Neural cell (in vitro differentiated cells): ENCODE data around the gene KLKB1. TPM values are rescaled to one million over a fixed set of nuclear protein-coding genes. Genes with fewer than 3 reads are reported as not detected.

Source experiments
- H2AFZ ChIP-seq: fragments of 200-600, 300-800 bp; sonication (generic), shearing (Covaris generic); 2 replicates; pipeline ENCODE4 v1.6.0; 2014; ENCODE audit warnings: low read depth, mild to moderate bottlenecking, antibody characterized with exemption, low read length, moderate library complexity
- H3F3A ChIP-seq: fragments of 200-600 bp; shearing (Covaris generic); 2 replicates; pipeline ENCODE4 v1.6.1; 2016; ENCODE audit warnings: mild to moderate bottlenecking, moderate library complexity, mixed read lengths, antibody characterized with exemption, low read length; ENCODE audit not compliant: insufficient read depth, poor library complexity, severe bottlenecking
- H3K27ac ChIP-seq: fragments of 200-600, 300-800 bp; sonication (generic), shearing (Covaris generic); 2 replicates; pipeline ENCODE4 v1.5.1; 2014; ENCODE audit warnings: mild to moderate bottlenecking, low read length, moderate library complexity
- H3K27me3 ChIP-seq: fragments of 300-800, 200-600 bp; sonication (generic), shearing (Covaris generic); 2 replicates; pipeline ENCODE4 v1.6.0; 2014; ENCODE audit warnings: mild to moderate bottlenecking, low read depth, low read length, moderate library complexity; ENCODE audit not compliant: insufficient read depth
- H3K36me3 ChIP-seq: fragments of 300-800, 200-600 bp; sonication (generic), shearing (Covaris generic); 2 replicates; pipeline ENCODE4 v1.5.1; 2014; ENCODE audit warnings: mild to moderate bottlenecking, antibody characterized with exemption, low read length, moderate library complexity; ENCODE audit not compliant: insufficient read depth
- H3K4me2 ChIP-seq: fragments of 300-800, 200-600 bp; sonication (generic), shearing (Covaris generic); 2 replicates; pipeline ENCODE4 v1.6.0; 2014; ENCODE audit warnings: mild to moderate bottlenecking, low read length
- H3K4me3 ChIP-seq: fragments of 300-800, 200-600 bp; sonication (generic), shearing (Covaris generic); 2 replicates; pipeline ENCODE4 v1.5.1; 2014; ENCODE audit warnings: mild to moderate bottlenecking, low read length, moderate library complexity
- H3K79me2 ChIP-seq: fragments of 200-600 bp; shearing (Covaris generic); replicated peaks from 2 replicates; pipeline ENCODE4 v1.6.0; 2014; ENCODE audit warnings: mild to moderate bottlenecking, low read length, moderate library complexity; ENCODE audit not compliant: insufficient read depth
- H3K9ac ChIP-seq: fragments of 300-800, 200-600 bp; sonication (generic), shearing (Covaris generic); 2 replicates; pipeline ENCODE4 v1.6.1; 2016; ENCODE audit warnings: mild to moderate bottlenecking, low read length, mixed read lengths
- H3K9me2 ChIP-seq: fragments of 200-600 bp; shearing (Covaris generic); 2 replicates; pipeline ENCODE4 v1.6.1; 2016; ENCODE audit warnings: mild to moderate bottlenecking, low read length, mixed read lengths; ENCODE audit not compliant: insufficient read depth
- H3K9me3 ChIP-seq: fragments of 200-600, 300-800 bp; sonication (generic), shearing (Covaris generic); 2 replicates; pipeline ENCODE4 v1.6.1; 2016; ENCODE audit warnings: mild to moderate bottlenecking, mixed run types, low read length, moderate library complexity, mixed read lengths
- H4K20me1 ChIP-seq: fragments of 200-600 bp; shearing (Covaris generic); 2 replicates; pipeline ENCODE4 v1.6.1; 2016; ENCODE audit warnings: mild to moderate bottlenecking, mixed run types; ENCODE audit not compliant: insufficient read depth
- CTCF ChIP-seq: fragments of 450-650 bp; IDR thresholded peaks from 2 replicates; pipeline ENCODE4 v1.5.1; 2014; ENCODE audit warnings: antibody characterized with exemption, mild to moderate bottlenecking, moderate library complexity; ENCODE audit not compliant: poor library complexity, severe bottlenecking
- EP300 ChIP-seq: fragments of 450-650 bp; conservative IDR thresholded peaks from 2 replicates; pipeline ENCODE4 v1.6.1; 2014; ENCODE audit warnings: antibody characterized with exemption, mild to moderate bottlenecking, moderate library complexity; ENCODE audit not compliant: poor library complexity, severe bottlenecking
- EZH2 ChIP-seq: fragments of 200-600, 300-800 bp; shearing (Covaris generic), sonication (generic); IDR thresholded peaks from 2 replicates; pipeline ENCODE4 v1.6.1; 2014; ENCODE audit warnings: antibody characterized with exemption, low read length, borderline replicate concordance, mild to moderate bottlenecking; ENCODE audit not compliant: insufficient read depth, poor library complexity, severe bottlenecking
- MXI1 ChIP-seq: fragments of 450-650 bp; conservative IDR thresholded peaks from 2 replicates; pipeline ENCODE4 v1.6.1; 2014; ENCODE audit warnings: antibody characterized with exemption, mild to moderate bottlenecking; ENCODE audit not compliant: poor library complexity, severe bottlenecking
- POLR2AphosphoS5 ChIP-seq: IDR thresholded peaks from 2 replicates; pipeline ENCODE4 v1.6.1; 2012
- RAD21 ChIP-seq: fragments of 450-650 bp; conservative IDR thresholded peaks from 2 replicates; pipeline ENCODE4 v1.6.1; 2014; ENCODE audit warnings: antibody characterized with exemption, mild to moderate bottlenecking, moderate library complexity
- REST ChIP-seq: IDR thresholded peaks from 2 replicates; pipeline ENCODE4 v1.6.1; 2012; ENCODE audit warnings: borderline replicate concordance
- SMC3 ChIP-seq: fragments of 450-650 bp; conservative IDR thresholded peaks from 2 replicates; pipeline ENCODE4 v1.6.1; 2014; ENCODE audit warnings: antibody characterized with exemption, mild to moderate bottlenecking, moderate library complexity; ENCODE audit not compliant: poor library complexity
- TAF1 ChIP-seq: IDR thresholded peaks from 2 replicates; pipeline ENCODE4 v1.6.1; 2012; ENCODE audit warnings: low read depth
- polyA plus RNA-seq: library from polyadenylated mRNA; depleted of rRNA; stranded (reverse); fragments of >200 nt; gene quantifications from 2 replicates; pipeline ENCODE4 v1.2.3, GENCODE V29; 2014

Gene KLKB1
- polyA plus RNA-seq, 1 donor from 2014 or later = not detected

DNA sequence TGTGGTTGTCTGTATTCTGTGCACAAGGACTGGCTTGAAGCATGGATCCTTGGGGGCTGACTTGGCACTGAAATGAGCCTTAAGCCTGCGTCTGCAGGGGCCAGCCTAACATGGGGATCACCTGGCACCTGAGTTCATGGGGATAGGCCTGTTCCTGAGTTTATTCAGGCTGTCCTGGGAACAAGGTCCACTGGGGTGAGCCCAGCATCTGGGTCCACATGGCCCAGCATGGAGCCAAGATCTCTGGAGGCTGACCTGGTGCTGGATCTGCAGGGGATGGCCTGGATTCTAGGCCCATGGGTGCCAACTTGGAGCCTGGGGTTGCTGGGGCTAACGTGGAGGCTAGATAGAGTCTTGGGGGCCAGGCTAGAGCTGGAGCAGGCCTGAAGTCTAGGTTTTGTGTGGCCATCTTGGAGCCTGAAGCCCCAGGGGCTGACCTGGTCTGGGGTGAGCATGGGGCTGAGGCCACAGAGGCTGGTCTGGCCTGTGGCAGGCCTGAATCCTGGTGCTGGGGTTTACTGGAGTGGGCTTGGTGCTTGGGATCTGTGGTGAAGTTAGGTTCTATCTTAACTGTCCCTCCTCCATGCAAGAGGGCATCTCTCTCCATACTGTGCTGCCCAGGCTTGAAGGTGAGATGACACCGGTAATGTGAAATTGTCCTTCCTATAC lies 652 bp upstream of the KLKB1 start:
- Histone ChIP-seq H3K27me3 (no peaks in the 10 kb centered on the region), H3K4me3 (no peak overlapping the region), H3K4me2 (no peak overlapping the region), H3F3A (no peaks in the 10 kb centered on the region), H3K27ac (no peak overlapping the region), H3K9me3 (peaks cover 6% of the 10 kb centered on the region), H4K20me1 (no peaks in the 10 kb centered on the region), H3K36me3 (no peaks in the 10 kb centered on the region), H2AFZ (no peak overlapping the region), H3K9ac (no peak overlapping the region), H3K79me2 (no peaks in the 10 kb centered on the region), H3K9me2 (no peaks in the 10 kb centered on the region)
- TF ChIP-seq POLR2AphosphoS5 (no peak), EZH2 (no peak), RAD21 (no peak), EP300 (no peak), MXI1 (no peak)

GRCh38 chr4:186227744-186228513 lies 622 bp downstream of the KLKB1 start:
- no peaks in the 10 kb centered on the region for H3K36me3 ChIP-seq
- H3K9me2 ChIP-seq = no peaks in the 10 kb centered on the region
- no peaks in the 10 kb centered on the region for H3K79me2 ChIP-seq
- TF ChIP-seq RAD21 = no peak
- TF ChIP-seq EZH2 = no peak
- no peak for TF ChIP-seq TAF1
- no peak for TF ChIP-seq EP300
- TF ChIP-seq POLR2AphosphoS5 = no peak
- no peak for TF ChIP-seq MXI1
- TF ChIP-seq REST = no peak
- H3K4me3 ChIP-seq = no peak overlapping the region
- H3F3A ChIP-seq = no peaks in the 10 kb centered on the region
- H4K20me1 ChIP-seq = no peaks in the 10 kb centered on the region
- no peak overlapping the region for H3K4me2 ChIP-seq
- no peak overlapping the region for H3K27ac ChIP-seq
- H2AFZ ChIP-seq = no peak overlapping the region
- no peaks in the 10 kb centered on the region for H3K27me3 ChIP-seq
- H3K9me3 ChIP-seq = peaks cover 6% of the 10 kb centered on the region
- H3K9ac ChIP-seq = no peak overlapping the region

GRCh38 chr4:186228514-186228894 lies 1.2 kb downstream of the KLKB1 start:
- Histone ChIP-seq H3F3A (no peaks in the 10 kb centered on the region), H3K27me3 (no peaks in the 10 kb centered on the region), H3K9me3 (peaks cover 6% of the 10 kb centered on the region), H2AFZ (no peak overlapping the region), H3K4me2 (no peak overlapping the region), H3K79me2 (no peaks in the 10 kb centered on the region), H3K27ac (no peak overlapping the region), H4K20me1 (no peaks in the 10 kb centered on the region), H3K9me2 (no peaks in the 10 kb centered on the region), H3K36me3 (no peaks in the 10 kb centered on the region), H3K9ac (no peak overlapping the region), H3K4me3 (no peak overlapping the region)
- TF ChIP-seq POLR2AphosphoS5 (no peak), TAF1 (no peak), MXI1 (no peak), CTCF (no peak), REST (no peak), RAD21 (no peak), EP300 (no peak), EZH2 (no peak), SMC3 (no peak)
